ENCODE results near the gene TMEM151B.
A peak's percentile ranks its signal among the peaks of the same experiment; 100 is the strongest.

The TMEM151B gene

DNA sequence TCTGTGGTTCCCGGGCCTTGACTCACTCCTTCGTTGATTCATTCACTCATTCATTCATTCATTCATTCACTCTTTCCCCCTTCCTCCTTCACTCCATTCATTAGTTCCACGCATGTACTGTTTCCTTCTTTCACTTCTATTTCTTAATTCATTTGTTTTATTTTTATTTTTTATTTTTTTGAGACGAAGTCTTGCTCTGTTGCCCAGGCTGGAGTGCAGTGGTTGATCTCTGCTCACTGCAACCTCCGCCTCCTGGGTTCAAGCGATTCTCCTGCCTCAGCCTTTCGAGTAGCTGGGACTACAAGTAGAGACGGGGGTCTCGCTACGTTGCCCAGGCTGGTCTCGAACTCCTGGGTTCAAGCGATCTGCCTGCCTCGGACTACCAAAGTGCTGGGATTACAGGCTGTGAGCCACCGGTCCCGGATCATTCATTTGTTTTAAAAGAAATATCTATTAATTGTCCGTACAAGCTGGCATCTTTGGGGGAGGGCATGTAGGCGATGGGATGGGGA is 4.5 kb upstream of the TMEM151B start:
- no peak for DNase-seq

DNA sequence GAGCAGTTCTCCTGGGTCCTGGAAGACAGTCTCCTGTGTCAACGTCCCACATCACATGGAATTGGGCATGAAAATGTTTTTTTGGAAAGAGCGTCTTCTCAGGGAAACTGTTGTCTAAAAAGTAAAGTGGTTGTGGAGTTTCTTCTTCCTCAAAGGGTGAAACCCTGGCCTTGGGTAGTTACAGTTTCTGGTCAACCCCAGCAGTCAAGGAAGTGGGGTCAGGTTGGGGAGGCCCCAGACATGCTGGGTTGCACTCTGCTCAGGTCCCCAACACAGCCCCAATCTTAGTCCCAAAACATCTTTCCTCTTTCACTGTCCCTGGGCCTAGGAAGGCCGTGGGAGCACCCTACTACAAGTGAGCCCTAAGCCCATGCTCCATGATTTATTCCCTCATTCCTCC is 3.9 kb upstream of the TMEM151B start:
- DNase-seq, result no peak

DNA sequence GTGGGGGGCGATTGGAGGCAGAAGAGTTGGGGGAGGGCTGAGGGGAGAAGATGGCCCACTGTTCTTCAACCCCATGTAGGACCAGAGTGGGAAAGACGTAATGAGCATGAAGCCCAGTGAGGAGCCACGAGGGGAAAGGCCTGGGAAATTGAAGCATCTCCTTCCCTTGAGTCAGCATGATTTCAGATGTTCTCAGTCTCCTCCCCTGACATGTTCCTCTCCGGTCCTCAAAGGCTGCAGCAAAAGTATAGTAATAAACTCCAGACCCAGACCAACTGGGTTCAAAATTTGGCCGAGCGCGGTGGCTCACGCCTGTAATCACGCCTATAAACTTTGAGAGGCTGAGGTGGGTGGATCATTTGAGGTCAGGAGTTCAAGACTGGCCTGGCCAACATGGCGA is 3.0 kb upstream of the TMEM151B start:
- DNase-seq, result no peak

DNA sequence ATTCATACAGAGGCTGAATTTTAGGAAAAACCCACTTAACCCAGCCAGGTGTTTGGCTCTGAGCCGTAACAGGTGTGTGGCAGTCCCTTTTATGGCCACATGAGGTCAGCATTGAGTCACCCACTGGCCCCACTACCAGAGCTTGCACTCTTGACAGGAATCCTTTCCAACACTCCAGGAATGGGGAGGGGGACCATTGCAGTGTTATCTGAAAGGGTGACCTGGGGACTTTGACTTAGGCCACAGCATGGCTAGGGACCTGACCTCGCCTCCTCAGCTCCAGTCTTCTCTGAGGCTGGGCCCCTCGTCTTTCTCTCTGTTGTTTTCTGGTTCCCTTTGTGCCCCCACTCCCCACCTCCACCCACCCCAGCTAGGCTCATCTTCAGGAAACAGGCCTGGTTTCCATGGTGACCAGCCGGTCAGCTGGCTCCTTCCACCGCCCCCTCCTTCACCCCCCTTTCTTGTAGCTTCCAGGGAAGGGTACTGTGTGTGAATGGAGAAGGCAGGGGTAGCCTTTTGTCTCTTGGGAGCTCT is 2.1 kb upstream of the TMEM151B start:
- peak; percentile 53 for DNase-seq

DNA sequence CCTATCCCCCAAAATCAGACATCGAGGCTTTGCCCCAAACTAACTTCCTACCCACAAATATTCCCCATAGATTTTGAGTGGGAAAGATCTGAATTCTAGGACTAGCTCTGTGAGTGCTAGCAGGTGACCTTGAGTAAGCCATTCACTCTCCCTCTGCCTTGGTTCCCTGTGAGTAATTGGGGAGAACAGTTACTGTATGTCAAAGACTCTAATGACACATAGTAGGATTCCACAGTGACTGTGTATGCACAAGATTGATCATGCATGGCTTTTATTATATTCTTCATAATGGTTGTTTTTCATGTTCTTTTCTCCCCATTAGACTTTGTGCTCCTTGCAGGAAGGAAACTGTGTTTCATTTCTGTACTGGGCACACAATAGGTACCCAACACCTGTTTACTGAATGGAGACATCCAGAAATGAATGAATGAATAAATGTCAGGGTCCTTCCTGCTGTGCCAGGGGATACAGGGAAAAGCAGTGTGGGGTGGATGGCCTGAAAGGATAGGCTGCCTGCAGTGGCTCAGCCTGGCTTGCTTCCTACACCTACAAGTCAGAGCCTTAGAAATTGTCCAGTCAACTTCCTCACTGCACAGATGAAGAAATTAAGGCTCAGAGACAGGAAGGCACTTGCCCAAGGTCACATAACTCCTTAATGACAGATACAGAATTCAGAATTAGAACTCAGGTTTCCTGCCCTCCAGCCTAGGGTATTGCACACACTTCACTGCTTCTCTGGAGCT is 901 bp upstream of the TMEM151B start:
- no peak for DNase-seq

DNA sequence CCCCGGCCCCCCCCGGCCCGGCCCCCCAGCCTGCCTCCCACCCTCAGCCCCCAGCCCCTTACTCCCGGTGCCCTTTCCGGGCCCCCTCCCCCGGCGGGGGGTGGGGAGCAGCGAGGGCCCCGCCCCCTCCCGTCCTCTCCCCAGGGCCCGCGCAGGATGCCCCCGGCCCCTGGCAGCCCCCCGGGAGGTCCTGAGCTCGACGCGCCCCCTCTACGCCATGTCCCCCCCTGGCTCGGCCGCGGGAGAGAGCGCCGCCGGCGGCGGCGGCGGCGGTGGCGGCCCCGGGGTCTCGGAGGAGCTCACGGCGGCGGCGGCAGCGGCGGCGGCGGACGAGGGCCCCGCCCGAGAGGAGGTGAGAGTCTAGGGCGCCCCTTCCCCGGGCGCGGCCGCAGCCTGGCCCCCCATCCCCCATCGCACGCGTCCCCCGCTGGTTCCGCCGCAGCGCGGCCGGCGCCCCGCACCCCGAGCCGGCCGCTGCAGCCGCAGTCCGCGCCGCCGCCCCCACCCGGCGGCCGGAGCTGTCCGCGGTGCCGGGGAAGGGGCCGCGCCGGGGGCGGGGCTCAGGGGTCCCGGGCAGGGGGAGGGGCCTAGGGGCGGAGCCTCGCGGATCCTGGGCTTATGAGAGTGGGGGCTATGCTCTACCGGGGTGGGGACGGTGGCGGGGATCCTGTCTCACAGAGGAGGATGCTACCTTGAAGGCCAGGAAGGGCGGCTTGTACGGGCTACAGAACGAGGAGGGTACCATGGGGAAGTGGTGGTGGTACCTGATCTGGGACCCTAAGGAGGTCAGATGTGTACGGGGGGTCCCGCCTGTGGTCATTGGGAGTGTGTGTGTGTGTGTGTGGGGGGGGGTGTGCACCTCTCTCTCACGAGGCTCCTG is 516 bp downstream of the TMEM151B start:
- DNase-seq, result no peak

DNA sequence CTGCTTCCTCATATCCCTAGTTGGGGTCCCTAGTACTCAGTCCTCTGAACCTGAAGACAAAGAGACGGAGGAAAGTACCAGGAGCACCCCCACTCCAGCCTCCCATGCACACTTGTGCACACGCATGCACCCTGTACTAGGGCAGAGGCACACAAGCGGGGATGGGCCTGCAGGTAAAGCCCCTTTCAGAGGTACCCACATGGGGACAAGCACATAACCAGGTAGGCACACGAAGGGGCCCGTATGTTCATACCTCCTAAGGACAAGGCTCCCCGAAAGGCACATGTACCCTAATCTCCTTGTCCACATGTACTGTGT is 1.1 kb downstream of the TMEM151B start:
- DNase-seq, result no peak

DNA sequence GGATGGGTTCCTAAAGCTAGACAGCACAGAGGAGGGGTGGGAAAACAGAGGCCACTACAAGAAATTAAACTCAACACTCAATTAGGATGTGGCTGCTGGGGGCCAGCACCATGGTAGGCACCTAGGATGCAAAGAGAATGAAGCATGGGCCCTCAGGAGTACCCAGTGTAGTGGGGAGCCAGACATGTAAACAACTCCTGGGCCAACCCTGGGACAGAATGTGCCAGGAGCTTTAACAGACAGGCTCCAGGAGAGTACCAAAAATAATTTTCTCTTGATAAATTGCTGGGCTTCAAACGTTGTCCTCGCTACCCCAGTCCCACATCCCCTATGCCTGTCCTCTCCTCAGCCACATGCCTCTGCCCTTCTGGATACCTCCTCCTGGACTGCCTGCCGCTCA is 1.7 kb downstream of the TMEM151B start:
- DNase-seq, result no peak

DNA sequence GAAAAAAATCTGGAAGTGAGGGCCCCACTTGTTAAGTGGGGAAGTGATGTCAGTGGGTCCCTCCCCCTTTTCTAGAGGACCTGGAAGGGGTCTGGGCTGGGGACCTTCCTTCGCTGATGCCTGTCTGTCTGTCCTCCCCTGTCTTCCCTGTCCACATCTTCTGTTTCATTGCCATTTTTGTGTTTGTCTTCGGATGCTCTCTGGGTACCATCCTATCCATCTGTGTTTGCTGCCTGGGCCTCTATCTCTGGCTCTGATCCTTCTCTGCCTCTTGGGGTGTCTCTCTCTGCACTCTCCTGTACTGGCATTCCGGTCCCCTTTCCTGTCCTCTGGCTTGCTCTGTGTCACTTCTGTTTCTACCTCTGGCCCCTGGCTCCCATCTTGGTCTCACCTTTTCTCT is 2.3 kb downstream of the TMEM151B start:
- no peak for DNase-seq

DNA sequence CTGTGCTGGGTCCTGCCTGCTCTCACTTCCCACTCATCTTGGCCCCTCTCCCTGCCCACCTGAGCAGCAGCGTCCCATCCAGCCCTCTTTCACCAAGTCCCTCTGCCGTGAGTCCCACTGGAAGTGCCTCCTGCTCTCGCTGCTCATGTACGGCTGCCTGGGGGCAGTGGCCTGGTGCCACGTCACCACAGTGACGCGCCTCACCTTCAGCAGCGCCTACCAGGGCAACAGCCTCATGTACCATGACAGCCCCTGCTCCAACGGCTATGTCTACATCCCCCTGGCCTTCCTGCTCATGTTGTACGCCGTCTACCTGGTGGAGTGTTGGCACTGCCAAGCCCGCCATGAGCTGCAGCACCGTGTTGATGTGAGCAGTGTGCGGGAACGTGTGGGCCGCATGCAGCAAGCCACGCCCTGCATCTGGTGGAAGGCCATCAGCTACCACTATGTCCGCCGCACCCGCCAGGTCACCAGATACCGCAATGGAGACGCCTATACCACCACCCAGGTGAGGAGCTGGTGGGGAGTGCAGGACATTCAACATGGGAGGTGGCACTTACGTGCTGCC is 2.8 kb downstream of the TMEM151B start:
- no peak for DNase-seq

DNA sequence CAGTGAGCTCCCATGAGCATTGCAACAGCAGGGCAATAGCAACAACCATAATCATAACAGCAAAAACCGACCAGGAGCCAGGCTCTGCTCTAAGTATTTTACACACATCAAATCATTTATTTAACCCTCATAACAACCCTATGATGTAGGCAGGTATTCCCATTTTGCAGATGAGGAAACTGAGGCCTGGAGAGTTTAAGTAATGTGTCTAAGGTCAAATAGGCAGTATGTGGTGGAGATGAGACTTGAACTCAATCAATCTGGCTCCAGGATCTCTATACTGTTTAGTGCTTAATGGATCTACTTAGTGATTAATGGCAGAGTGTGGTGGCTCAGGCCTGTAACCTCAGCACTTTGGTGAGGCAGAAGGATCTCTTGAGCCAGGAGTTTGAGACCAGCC is 3.4 kb downstream of the TMEM151B start:
- no peak for DNase-seq

DNA sequence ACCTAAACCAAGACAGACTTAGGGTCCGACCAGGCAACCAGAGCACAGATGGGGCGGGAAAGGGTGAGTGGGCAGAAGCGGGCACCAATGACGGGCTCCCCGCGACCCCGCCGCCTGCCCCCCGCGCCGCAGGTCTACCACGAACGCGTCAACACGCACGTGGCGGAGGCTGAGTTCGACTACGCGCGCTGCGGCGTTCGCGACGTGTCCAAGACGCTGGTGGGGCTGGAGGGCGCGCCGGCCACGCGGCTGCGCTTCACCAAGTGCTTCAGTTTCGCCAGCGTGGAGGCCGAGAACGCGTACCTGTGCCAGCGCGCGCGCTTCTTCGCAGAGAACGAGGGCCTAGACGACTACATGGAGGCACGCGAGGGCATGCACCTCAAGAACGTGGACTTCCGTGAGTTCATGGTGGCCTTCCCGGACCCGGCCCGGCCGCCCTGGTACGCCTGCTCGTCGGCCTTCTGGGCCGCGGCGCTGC is 5.1 kb downstream of the TMEM151B start:
- DNase-seq, result no peak

DNA sequence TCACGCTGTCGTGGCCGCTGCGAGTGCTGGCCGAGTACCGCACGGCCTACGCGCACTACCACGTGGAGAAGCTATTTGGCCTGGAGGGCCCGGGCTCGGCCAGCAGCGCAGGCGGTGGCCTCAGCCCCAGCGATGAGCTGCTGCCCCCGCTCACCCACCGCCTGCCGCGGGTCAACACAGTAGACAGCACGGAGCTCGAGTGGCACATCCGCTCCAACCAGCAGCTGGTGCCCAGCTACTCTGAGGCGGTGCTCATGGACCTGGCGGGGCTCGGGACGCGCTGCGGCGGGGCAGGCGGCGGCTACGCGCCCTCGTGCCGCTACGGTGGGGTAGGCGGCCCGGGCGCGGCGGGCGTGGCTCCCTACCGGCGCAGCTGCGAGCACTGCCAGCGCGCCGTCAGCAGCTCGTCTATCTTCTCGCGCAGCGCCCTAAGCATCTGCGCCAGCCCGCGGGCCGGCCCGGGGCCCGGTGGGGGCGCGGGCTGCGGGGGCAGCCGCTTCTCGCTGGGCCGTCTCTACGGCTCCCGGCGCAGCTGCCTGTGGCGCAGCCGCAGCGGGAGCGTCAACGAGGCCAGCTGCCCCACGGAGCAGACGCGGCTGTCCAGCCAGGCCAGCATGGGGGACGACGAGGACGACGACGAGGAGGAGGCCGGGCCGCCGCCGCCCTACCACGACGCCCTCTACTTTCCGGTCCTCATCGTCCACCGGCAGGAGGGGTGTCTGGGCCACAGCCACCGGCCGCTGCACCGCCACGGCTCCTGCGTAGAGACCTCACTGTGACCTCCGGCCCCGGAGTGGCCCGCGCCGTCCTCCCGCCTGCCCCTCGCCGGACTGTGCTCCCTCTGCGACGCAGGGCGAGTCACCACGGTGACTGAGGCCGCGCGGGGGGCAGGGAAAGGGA is 5.7 kb downstream of the TMEM151B start:
- no peak for DNase-seq

DNA sequence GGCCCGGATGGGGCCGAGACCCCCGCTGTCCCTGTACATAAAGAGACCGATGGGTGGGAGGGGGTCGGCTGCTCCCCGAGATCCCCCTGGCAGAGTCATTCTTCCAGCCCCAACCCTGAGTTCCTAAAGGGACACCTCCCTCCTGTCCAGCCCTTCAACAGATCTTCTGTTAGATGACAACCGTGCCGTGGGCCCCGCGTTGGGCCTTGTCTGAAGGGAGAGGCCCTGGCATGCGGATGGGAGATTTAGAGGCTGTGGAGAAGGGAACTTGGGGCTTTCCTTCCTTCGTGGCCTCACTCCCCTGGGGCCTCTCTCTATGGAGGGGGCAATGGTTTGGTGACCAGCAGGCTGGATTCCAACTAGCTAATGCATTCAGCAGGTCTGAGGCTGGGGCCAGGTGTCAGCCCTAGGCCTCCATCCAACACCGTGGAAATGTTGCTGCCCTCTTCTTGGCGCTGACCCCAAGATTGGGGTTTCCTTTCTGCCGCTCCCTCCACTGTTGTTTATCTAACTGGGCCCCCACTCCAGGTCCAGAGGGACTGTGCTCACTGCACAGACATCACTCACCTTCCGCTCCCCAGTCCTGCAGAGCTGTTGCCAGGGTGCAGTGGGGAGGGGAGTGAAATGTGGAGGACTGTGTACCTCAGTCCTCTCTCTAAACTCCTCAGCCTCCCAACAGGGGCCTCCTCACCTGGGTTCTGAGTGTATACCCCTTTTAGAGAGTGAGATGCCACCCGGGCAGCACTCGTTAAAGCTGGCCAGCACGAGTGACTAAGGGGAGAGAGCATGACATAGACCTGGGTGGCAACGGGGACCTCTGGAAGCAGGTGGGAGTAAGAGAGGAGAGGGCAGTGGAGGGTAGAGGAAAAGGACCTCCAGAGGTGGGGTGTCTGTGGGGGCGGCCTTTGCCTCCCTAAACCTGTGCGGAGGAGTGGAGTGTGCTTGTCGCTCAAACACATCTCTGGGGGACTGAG is 6.7 kb downstream of the TMEM151B start:
- no peak for DNase-seq

DNA sequence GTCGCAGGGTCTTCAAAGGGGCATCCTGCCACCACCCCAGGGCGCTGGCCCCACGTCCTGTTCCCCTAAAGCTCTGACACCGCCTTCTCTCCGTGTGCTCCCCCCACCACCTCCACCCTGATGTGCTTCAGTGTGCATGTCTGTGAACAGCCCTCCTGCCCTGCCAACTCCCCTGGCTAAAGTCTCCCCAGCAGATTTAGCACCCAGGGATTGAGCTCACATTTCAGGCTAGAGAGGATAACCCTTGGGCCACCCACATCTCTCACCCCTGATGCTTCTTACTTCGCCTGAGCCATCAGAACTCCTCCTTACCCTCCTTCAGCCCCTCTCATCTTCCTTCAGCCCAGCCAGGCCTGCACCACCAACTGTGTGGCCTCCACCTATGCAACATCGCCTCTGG is 7.5 kb downstream of the TMEM151B start:
- no peak for DNase-seq

DNA sequence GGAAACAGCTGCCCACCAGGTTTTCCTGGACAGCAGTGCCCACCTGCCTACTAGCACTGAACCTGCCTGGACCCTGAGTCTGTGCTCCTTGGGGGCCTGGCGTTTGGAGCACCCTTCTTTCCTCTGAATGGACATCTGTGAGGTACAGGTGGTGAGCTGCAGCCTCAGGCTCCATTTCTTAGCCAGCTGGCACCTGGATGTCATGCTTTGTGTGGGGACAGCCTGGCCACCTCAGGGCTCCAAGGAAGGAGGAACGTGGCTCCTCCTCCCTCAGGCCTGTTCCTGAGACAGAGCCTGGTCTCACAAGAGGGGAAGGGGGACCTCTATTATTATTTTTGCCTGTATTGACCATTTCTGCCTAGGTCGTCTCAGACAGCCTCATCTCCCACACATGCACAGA is 8.1 kb downstream of the TMEM151B start:
- no peak for DNase-seq

DNA sequence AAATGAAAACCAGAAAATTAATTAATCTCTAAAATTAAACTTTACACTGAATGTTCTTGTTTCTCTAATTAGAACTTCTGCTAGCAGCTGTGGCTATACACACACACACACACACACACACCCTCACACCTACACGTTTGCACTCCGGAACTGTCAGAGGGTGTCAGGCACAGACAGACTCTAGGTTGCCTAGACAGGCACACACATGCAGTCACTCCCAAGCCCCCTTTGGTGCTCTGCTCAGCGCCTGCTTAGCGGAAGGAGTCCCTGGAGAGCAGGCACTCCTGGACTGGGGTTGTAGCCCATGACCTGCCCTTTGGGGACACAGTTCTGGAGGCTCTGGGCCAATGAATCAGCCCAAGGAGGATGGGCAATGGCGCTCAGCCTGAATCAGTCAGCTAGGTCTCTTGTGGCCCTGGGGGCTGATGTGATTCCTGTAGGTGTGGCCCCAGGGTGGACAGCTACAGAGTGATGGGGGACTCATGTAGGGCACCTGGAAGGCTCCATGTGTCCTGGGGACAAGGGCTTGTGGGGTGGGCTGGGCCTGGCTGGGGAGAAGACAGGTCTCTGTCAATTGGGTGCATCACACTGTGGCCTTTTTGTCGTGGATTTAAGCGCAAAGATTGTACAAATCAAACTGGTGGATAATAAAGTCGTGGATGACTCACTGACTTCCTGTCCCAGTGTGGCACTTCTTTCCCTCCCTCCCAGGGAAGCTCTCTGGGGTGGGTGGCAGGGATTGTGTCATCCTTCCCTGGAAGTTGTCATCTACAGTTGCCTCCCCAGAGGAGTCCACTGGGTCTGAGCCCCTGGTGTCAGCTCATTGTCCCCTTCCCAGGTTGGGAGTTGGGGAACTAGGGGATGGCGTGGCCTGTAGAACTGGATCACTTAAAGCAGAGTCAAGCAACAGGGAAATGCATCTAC is 8.8 kb downstream of the TMEM151B start:
- DNase-seq, result no peak

DNA sequence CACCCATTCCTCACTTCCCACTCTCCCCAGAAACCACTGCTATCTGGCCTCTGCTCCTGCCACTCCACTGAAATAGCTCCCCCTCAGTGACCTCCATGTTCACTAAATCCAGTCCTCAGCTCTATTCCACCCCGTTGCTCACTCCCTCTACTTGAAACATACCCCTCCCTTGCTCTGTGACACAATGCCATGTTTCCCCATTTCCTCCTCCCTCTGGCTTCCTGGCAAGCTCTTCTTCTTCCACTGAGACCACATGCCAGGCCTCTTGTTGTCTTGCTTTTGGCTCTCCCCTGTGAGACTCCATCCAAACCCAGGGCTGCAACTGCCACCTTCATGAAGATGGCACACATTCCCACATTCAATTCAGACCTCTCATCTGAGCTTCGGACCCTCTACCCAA is 13.9 kb downstream of the TMEM151B start:
- DNase-seq, result no peak

DNA sequence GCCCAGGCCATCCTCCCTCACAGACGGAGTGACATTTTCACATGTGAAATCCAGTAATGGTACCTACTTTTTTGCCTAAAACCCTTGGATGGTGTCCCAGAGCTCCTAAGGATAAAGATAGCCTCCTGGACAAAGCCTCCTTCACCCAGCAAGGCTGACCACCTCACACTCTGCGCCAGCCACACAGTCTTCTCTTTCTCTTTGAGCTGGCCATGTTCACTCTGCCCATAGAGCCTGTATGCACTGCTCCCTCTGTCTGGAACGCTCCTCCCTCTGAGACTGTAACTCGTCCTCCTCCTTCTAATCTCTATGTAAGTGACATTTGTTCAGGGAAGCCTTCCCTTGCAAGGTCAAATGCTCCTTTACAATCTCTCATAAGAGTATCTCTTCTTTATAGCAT is 14.6 kb downstream of the TMEM151B start:
- DNase-seq, result no peak
